22Rv1 (cell line): ENCODE measurements around the gene TRPC6.

Source experiments
- CTCF ChIP-seq: fragments of 450-650 bp; IDR thresholded peaks from 2 replicates; pipeline ENCODE4 v1.5.1; 2017; ENCODE audit warnings: mild to moderate bottlenecking
- ZFX ChIP-seq: fragments of 450-650 bp; IDR thresholded peaks from 2 replicates; pipeline ENCODE4 v1.6.1; 2017; ENCODE audit warnings: antibody characterized with exemption, borderline replicate concordance

DNA sequence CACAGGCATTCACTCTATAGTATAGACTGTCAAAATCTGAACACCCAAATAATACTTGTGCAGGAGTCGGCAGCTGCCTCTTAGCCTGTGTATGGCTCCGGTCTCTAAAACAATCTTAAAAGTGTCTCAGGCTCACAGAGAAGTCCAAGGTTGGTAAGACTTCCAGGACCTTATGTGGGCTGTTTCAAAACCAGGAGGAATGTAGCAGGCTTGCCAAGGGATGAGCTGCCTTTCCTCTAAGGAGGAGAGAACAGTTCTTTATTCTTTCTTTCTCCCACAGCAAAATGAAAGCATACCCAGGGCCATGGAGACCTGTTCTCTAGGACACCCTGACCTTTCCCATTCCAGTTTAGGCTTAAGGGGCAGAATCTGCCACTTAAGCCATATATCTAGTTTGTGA is 176.5 kb downstream of the TRPC6 start:
- TF ChIP-seq CTCF (no peak), ZFX (no peak)
